ENCODE measurements around the gene TTC34.
"Not testable (repeated sequence)": the region's sequence is repeated elsewhere in the genome, so short reads cannot be mapped to it uniquely, and the experiment has no call there.

- not testable (repeated sequence) for TF ChIP-seq EZH2phosphoT487 (IDR thresholded peaks at IDR 0.05; ENCODE audit: insufficient read depth, low read depth); EZH2 (IDR thresholded peaks at IDR 0.05; ENCODE audit: insufficient read depth, poor library complexity, severe bottlenecking)
These were observed 49.6 kb downstream of the TTC34 start for GRCh38 chr1:2751866-2752265.

All from GM23248 (cell line).